HG02885 (cell line): Measurements from ENCODE around the gene XYLT1.
A peak's percentile ranks its signal among the peaks of the same experiment; 100 is the strongest.
"Not testable (repeated sequence)": the region's sequence is repeated elsewhere in the genome, so short reads cannot be mapped to it uniquely, and the experiment has no call there.

Source experiments
- ATAC-seq: cut with Tn5 transposase; IDR thresholded peaks from one replicate; pipeline ENCODE4 v1.9.1; 2021; ENCODE audit warnings: mild to moderate bottlenecking; ENCODE audit not compliant: unreplicated experiment, poor library complexity

Gene XYLT1

GRCh38 chr16:17433577-17434451 lies 36.9 kb downstream of the XYLT1 start:
- no peak for ATAC-seq

- no peak for ATAC-seq
Measured at GRCh38 chr16:17432901-17433576, 37.7 kb downstream of the XYLT1 start.

DNA sequence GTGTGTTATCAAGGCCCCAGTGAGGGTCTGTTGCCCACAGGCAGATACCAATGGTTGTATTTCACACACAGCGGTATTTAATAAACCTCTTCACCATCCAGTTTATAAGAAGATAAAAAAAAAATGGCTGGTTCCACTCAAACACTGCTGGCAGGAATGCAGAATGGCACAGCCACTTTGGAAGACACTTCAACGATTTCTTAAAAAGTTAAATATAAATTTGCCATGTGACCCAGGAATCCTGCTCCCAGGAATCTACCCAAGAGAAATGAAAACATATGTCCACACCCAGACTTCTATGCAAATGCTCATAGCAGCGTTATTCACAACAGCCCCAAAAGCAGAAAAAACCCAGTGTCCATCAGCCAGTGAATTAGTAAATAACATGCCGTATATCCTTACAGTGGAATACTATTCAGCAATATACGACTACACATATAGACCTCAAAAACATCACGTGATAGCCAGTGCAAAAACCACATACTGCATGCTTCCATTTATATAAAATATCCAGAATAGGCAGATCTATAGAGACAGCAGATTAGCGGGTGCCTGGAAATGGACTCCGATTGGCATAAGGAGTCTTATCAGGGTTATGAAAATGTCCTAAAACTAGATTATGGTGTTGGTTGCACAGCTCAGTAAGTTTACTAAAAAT lies 38.7 kb downstream of the XYLT1 start:
- ATAC-seq: no peak

- no peak for ATAC-seq
Measured at GRCh38 chr16:17431012-17431411, 39.7 kb downstream of the XYLT1 start.

- no peak for ATAC-seq
Measured at GRCh38 chr16:17426451-17426850, 44.3 kb downstream of the XYLT1 start.

- no peak for ATAC-seq
Measured at GRCh38 chr16:17424771-17425170, 46.0 kb downstream of the XYLT1 start.

GRCh38 chr16:17423221-17423620 lies 47.5 kb downstream of the XYLT1 start:
- ATAC-seq: no peak

GRCh38 chr16:17420816-17421215 lies 49.9 kb downstream of the XYLT1 start:
- ATAC-seq: no peak

- no peak for ATAC-seq
Measured at GRCh38 chr16:17419266-17419665, 51.5 kb downstream of the XYLT1 start.

GRCh38 chr16:17417740-17418139 lies 53.0 kb downstream of the XYLT1 start:
- ATAC-seq: no peak

DNA sequence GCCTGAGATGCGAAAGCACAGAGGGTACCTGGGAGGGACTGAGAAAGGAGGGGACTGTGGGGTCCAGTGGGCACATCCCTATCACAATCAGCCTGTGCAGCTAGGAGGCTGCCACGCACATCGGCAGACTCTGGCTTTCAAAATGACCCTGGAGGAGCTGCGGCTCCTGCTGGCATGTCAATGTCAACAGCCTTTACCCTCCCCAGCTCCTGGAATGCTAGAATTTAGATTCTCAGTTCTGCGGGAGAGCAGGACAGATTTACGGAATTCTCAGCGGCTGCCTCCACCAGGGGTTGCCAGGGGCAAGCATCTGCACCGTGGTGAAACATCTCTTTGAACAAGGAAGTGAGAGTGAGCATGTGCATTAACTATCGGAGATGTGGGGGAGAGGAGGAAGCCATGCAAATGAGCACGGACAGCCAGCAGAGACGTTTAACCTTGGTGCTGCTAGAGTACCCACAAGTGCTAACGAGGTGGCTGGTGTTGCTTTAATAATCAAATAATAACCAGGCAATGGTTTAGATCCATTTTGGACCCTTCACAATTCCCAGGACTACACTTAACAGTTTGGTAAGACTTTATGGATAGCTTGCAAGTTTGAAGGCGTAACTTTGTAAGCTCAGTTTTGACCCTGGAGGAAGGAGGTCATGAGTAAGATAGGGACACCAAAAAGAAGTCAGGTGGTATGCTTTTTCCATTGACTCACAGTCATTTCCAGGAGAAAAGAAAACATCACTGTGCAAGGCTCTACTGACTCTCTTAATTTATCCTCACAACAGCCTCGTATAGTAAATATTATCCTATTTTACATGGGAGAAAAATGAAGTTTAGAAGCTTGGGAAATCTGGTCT lies 54.1 kb downstream of the XYLT1 start:
- ATAC-seq: peak; percentile 94

DNA sequence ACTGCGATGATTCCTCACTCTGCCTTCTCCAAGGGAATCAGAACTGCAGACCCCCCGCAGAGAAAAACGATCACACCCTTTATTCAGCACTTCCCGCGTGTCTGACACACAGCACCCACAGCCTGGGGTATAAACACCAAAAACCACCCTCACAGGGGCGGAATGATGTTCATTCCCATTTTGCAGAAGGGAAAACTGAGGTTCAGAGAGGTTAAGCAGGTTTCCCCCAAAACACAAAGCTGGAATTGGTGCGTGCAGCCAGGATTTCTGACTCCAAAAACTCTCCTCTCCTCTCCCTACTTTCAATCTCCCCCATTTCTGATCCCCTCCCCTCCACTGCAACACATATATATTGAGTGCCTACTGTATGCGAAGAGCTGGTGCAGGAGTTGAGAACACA lies 55.8 kb downstream of the XYLT1 start:
- ATAC-seq: no peak

DNA sequence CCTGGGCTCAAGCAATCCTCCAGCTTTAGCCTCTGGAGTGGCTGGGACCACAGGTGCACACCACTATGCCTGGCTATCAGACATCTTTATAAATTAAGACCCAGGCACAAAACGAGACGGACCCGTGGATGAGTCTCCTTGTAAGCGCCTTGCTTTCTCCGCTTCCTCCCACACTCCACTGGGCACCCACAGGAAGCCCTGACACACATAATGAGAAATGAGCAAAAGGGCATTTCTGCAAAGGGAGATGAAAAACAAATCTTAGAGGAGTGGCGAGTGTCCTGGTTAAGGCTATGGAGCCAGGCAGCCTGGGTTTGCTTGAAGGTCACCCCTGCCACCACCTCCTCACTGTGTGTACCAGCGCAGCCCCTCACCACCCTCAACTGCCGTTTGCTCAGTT lies 56.3 kb downstream of the XYLT1 start:
- no peak for ATAC-seq

DNA sequence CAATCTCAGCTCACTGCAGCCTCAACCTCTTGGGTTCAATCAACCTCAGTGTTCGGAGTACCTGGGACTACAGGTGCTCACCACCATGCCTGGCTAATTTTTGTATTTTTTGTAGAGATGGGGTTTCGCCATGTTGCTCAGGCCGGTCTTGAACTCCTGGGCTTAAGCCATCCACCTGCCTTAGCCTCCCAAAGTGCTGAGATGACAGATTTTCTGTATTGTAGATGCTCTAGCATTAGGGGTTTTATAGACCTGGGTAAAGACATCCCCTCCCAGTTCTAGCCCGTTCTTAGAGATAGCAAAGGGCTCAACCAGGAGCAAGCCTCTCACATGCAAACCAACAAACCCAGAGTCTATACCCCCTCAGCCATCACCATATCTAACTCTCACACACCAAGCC lies 57.3 kb downstream of the XYLT1 start:
- ATAC-seq: no peak

DNA sequence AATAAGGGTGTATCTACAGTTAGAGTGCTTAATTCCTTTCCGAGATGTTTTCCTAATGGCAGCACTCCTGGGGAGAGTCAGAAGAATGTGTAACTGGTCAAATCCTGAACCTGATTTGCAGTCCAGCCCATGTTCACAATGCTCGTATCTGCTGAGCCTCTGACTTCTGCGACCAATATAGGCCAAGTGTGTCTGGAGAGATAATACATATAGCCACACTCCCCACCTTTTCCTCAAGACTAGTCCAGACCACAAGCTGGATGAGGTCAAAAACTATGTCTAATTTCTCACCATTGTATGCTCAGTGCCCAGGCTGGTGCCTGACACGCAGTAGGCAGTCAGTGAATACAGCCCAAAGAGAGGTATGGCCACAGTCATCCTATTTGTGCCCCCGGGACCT lies 58.0 kb downstream of the XYLT1 start:
- ATAC-seq: no peak

GRCh38 chr16:17412221-17412620 lies 58.5 kb downstream of the XYLT1 start:
- no peak for ATAC-seq

DNA sequence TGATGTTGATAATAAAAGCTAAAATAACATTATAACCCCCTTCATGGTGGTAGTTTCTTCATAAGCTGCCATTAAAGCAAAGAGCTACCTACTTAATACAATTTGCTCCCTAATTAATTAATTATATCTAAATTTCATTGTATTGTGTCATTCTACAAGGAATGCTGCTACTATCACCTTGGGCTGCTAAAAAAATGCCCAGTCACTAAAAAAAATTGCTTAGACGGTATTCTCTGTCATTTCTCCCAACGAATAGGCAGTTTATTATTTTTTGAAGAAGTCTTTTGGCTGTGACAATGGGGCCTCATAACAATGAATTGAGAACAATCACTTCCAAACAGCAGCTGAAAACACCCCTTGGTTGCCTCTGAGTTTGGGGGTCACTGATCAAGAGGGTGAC lies 59.5 kb downstream of the XYLT1 start:
- no peak for ATAC-seq

DNA sequence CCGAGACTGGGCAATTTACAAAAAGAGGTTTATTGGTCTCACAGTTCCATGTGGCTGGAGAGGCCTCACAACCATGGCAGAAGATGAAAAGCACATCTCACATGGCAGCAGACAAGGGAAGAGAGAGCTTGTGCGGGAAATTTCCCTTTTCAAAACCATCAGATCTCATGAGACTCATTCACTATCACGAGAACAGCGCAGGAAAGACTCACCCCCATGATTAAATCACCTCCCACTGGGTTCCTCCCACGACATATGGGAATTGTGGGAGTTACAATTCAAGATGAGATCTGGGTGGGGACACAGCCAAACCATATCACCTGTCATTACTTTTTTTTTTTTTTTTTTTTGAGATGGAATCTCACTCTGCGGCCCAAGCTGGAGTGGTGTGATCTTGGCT lies 60.4 kb downstream of the XYLT1 start:
- not testable (repeated sequence) for ATAC-seq

DNA sequence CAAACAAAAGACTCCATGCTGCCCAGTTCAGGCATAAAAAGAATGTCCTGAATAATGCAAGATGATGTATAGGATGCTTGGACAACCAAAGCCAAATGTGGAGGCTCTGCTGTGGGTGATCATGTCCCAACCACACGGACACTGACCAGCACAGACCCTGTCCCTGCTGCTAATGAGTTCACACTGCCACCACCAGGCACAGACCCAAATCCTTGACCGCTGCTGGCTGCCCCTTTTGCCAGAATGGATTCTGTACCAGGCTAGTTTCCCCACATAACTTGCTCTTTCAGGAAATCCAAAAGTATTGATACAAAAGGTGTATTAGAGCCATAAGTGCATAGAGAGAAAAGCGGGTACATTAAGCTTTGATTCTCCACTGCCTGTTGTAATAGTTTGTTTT lies 60.9 kb downstream of the XYLT1 start:
- ATAC-seq: no peak

GRCh38 chr16:17408955-17409441 lies 61.8 kb downstream of the XYLT1 start:
- ATAC-seq: no peak
